B cell (primary cell): ENCODE data around the gene SAC3D1.

Experiments used
- CTCF ChIP-seq: fragments of 200-600 bp; IDR thresholded peaks from one replicate; pipeline ENCODE4 v1.8.0; 2022; ENCODE audit warnings: antibody characterized with exemption, mild to moderate bottlenecking
- EZH2 ChIP-seq: IDR thresholded peaks from 2 replicates; pipeline ENCODE4 v1.6.1; 2012; ENCODE audit warnings: borderline replicate concordance, low read depth, mild to moderate bottlenecking, moderate library complexity, low read length; ENCODE audit not compliant: insufficient read depth, poor library complexity, severe bottlenecking

- TF ChIP-seq CTCF: no peak
- no peak for TF ChIP-seq EZH2
Observed at GRCh38 chr11:65057526-65057925, 16.5 kb downstream of the SAC3D1 start.
